GM12873 (cell line): ENCODE measurements around the gene NMNAT2.

Source experiments
- TF ChIP-seq, protein P1 (sequence below): IDR thresholded peaks from 2 replicates; pipeline ENCODE4 v1.5.1; 2012; ENCODE audit warnings: low read depth, mild to moderate bottlenecking, moderate library complexity, low read length, control low read depth; ENCODE audit not compliant: insufficient read depth; ENCODE audit errors: missing control alignments

Gene NMNAT2

DNA sequence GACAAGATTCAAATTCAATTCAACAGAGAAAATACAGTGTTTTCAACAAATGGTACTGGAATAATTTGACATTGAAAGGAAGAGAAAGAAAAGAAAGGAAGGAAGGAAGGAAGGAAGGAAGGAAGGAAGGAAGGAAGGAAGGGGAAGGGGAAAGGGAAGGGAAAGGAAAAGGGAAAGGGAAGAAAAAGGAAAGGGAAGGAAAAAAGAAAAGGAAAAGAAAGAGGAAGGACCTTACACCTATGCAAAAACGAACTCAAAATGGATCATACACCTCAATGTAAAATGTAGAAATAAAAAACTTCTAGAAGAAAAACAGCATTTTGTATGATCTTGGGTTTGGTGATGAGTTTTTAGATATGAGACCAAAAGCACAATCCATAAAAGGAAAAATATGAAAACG is 19.9 kb upstream of the NMNAT2 start:
- TF ChIP-seq, protein P1, sequence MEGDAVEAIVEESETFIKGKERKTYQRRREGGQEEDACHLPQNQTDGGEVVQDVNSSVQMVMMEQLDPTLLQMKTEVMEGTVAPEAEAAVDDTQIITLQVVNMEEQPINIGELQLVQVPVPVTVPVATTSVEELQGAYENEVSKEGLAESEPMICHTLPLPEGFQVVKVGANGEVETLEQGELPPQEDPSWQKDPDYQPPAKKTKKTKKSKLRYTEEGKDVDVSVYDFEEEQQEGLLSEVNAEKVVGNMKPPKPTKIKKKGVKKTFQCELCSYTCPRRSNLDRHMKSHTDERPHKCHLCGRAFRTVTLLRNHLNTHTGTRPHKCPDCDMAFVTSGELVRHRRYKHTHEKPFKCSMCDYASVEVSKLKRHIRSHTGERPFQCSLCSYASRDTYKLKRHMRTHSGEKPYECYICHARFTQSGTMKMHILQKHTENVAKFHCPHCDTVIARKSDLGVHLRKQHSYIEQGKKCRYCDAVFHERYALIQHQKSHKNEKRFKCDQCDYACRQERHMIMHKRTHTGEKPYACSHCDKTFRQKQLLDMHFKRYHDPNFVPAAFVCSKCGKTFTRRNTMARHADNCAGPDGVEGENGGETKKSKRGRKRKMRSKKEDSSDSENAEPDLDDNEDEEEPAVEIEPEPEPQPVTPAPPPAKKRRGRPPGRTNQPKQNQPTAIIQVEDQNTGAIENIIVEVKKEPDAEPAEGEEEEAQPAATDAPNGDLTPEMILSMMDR, result no peak

DNA sequence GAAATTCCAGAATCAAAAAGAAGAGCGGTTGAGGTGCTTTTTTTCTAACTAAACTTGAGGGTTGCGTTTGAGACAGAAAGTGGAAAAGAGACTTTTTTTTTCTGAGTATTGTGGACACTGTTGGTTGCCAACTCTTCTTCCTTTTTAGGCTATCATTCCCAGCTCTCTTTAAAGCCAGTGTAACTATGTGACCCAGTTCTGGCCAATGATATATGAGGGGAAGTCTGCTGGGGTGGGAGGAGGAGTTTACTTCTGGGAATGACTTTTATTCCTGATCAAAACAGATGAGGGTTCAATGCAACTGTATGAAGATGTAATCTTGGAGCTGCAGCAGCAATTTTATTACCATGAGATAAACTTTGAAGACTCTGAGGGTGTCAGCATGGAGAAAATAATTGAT is 17.3 kb upstream of the NMNAT2 start:
- TF ChIP-seq, protein P1, result no peak

DNA sequence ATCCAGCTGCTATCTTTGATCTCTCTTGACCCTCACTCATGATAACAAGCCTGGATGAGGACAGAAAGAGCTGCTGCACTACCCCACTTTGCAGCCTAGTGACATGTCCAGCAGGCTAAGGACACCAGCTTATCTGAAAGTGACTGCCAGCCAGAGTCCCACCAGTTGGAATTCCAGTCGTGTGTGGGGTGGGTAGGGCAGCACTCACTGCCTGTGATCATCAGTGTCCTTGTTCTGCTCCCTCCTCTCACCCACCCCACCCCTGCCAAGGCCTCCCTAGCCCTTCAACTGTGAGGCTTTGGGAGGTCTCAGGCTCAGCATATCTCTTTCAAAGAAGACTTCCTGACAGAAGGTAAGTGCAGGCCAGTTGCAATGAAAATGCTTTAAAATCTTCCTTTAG is 15.5 kb upstream of the NMNAT2 start:
- TF ChIP-seq, protein P1, result no peak

DNA sequence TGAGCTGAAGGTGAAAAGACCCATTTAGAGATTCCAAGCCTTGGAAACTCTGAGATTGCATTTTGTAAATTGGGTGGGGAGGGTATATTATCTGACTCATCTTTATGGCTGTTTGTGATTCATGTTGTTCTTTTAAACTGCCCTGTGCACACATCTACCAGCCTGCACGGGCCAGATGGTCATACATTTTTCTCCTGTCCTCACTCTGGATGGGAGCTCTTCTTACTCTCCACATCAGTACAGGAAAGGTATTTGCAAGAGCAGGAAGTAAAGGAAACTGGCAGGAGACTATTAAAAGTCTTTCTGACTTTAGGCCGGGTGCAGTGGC is 14.3 kb upstream of the NMNAT2 start:
- TF ChIP-seq, protein P1, result no peak

DNA sequence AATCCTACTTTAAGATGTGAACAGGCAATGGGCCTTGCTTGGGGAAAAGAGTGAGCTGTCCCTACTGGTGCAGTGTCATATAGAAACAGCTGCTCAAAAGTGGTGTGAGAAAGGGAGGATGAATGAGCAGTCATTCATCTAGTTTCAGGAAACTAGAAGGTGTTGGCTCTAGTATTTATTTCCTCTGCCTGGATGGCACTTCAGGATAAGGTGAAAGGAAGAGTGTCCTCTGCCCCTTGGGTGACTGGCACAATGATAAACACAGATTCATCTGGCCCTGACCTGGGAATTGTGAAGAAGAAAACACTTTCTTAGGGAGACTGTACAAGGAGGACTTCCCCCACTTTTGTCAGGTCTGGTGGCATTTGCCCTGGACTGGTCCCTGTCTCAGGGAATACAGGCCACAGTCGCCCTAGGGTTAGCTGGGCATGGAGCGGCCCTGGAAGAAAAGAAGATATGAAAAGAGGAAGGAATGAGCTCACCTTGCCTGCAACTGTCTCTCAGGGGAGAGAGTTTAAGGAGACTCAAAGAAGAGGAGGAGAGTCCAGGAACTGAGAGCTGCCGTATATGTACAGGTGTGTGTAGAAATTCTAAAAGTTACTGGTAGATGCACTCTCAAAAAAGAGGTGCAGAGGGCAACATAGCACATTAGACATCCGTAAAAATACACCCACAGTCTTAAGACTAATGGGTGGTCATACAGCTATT is 13.8 kb upstream of the NMNAT2 start:
- TF ChIP-seq, protein P1, result no peak

DNA sequence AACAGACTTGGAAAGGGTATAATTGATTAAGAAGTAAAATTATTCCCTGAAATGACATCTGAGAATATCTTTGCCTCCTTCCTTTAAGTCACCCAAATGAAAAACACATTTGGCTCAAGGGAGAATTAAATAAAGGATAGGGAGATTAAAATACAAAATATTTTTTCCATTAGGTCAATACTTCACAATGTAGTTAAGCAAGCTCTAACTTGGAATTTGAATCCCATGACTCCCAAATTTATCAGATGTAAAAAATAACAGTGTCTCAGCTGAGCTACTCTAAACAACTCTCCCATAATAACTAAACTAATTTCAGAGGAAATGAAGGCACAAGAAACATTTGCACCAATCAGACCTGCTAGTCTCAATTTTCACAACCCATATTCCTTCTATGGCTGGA is 6.5 kb upstream of the NMNAT2 start:
- TF ChIP-seq, protein P1, result no peak

DNA sequence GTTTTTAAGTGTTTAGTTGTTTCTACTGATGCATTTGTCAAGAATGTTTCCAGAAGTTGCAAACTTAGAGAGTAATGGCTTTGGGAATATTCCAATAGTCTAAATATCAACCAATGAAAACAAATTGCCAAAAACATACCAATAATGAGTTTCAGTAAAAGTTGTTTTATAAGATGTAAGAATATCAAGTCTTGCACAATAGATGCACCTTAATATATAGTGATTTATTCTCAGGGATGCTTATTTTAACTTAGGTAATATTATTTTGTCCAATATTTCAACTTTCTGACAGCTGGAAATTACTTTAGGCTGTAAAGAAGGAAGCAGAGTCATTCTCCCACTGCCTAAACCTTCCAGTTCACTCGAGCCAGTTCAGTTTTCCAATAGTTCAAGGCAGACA is 5.4 kb upstream of the NMNAT2 start:
- TF ChIP-seq, protein P1, result no peak
